Naive thymus-derived CD8-positive, alpha-beta T cell (primary cell): ENCODE measurements around the gene CWC15. TPM values are rescaled to one million over a fixed set of nuclear protein-coding genes. Genes with fewer than 3 reads are reported as not detected.

Source experiments
- ATAC-seq, 2 donors: fragments of 150-1000 bp; cut with Tn5 transposase in 1 of 2; sonication (Bioruptor Pico), chemical (Tn5 transposase) in 1 of 2; 1 replicate in 1 of 2; 2 replicates in 1 of 2; pipeline ENCODE4 v1.10.0; 2021; ENCODE audit warnings: mild to moderate bottlenecking in 2 of 2, moderate library complexity in 2 of 2
- POLR2A ChIA-PET: fragments of 350-600 bp; sonication (Branson Sonifier 250); formaldehyde crosslinking; loops from one replicate; lab custom pipeline; 2021; ENCODE audit warnings: antibody characterized with exemption; lab: Charles Lee
- DNase-seq, 10 donors: peaks; one replicate each; pipeline versions ENCODE4 v3.0.0 to v3.0.0-alpha.2; 2020 to 2022
- H3K27ac Mint-ChIP-seq, 10 donors: one replicate each; pipeline ENCODE4 v1.8.0; 2020 to 2022; ENCODE audit warnings: mild to moderate bottlenecking in 10 of 10, mixed read lengths in 10 of 10, moderate library complexity in 4 of 10, inconsistent platforms in 1 of 10
- H3K27me3 Mint-ChIP-seq, 5 donors: one replicate each; pipeline ENCODE4 v1.8.0; 2021 to 2022; ENCODE audit warnings: mixed read lengths in 5 of 5
- H3K36me3 Mint-ChIP-seq, 3 donors: one replicate each; pipeline ENCODE4 v1.8.0; 2020 to 2022; ENCODE audit warnings: mixed read lengths in 3 of 3, mild to moderate bottlenecking in 2 of 3, inconsistent platforms in 1 of 3
- H3K4me1 Mint-ChIP-seq, 4 donors: one replicate each; pipeline ENCODE4 v1.8.0; 2021 to 2022; ENCODE audit warnings: mixed read lengths in 4 of 4
- H3K4me3 Mint-ChIP-seq, 10 donors: one replicate each; pipeline ENCODE4 v1.8.0; 2020 to 2022; ENCODE audit warnings: mild to moderate bottlenecking in 10 of 10, mixed read lengths in 10 of 10, moderate library complexity in 6 of 10, inconsistent platforms in 1 of 10
- H3K9me3 Mint-ChIP-seq, 9 donors: one replicate each; pipeline ENCODE4 v1.8.0; 2020 to 2022; ENCODE audit warnings: mixed read lengths in 9 of 9, mild to moderate bottlenecking in 3 of 9, inconsistent platforms in 1 of 9, moderate library complexity in 1 of 9
- polyA plus RNA-seq, 3 donors: library from polyadenylated mRNA; unstranded; fragments of 300-500 nt; fragmentation: Illumina TruSeq; gene quantifications; one replicate each; pipeline ENCODE4 v1.2.3, GENCODE V29; 2021
- total RNA-seq, 8 experiments: library from RNA in 2 of 8; stranded (reverse) in 2 of 8; gene quantifications; one replicate each; pipeline ENCODE4 v1.2.3 and lab custom pipeline; 2021 to 2026

CWC15 gene
- total and polyA plus RNA-seq, 5 experiments from 2014 or later = 47.6 to 90.0 (median 61.3) TPM

DNA sequence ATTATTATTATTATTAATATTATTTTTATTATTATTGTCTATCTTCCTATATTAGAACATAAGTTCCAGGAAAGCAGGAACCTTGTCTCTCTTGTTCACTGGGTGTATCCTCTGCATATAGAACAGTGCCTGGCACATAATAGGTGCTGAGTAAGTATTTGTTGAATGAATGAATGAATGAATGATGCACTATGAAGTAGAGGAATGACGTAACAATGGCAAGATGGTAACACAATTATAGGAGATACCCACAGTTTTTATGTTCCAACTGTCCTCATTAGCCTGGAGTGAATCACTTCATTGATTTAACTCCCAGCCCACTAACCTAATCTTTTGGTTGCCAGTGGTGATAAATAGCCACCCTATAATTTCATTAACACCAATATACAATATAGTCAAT, 2.2 kb upstream of the CWC15 start:
- peaks cover 3 to 17% (median 14%) of the 10 kb centered on the region in 3 donors for H3K36me3 Mint-ChIP-seq
- H3K4me1 Mint-ChIP-seq = peaks cover 5 to 31% (median 18%) of the 10 kb centered on the region in 4 donors
- H3K27ac Mint-ChIP-seq = no peak overlapping the region
- ATAC-seq = no peak
- peak overlapping the region in 1 of 10 donors; percentile 94 for H3K4me3 Mint-ChIP-seq
- POLR2A ChIA-PET = interaction anchor here (1.0 kb wide), 1 partner anchor 51 kb away, joined by 4 read pairs; no protein-coding TSS in a partner anchor
- H3K9me3 Mint-ChIP-seq = peaks cover 0 to 4% (median 0%) of the 10 kb centered on the region in 9 donors
- peaks cover 0 to 1% (median 0%) of the 10 kb centered on the region in 5 donors for H3K27me3 Mint-ChIP-seq
- no peak for DNase-seq

DNA sequence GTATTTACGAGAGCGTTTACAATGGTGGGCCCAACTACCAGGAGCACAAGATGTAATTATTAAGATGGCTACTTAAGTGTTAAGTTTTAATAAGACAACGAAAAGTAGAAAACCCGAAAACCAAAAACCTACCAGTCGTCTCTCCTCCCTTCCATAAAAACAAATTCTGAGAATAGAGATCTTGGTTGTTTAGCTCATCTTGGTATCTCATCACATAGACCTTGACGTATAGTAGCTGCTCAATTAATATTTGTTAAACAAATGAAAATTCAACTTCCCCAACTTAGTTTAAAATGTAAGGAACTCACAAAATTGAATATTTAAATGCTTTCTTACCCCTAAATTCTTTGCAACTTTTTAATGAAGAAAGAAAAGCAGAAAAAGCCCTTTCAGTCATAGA, 822 bp upstream of the CWC15 start:
- DNase-seq (no peak), ATAC-seq (no peak)
- Mint-ChIP-seq H3K9me3 (peaks cover 0 to 4% (median 0%) of the 10 kb centered on the region in 9 donors), H3K4me1 (peaks cover 6 to 34% (median 20%) of the 10 kb centered on the region in 4 donors), H3K4me3 (peak overlapping the region; percentile 94 to 100 (median 99)), H3K36me3 (peaks cover 14 to 28% (median 19%) of the 10 kb centered on the region in 3 donors), H3K27me3 (peaks cover 0 to 1% (median 0%) of the 10 kb centered on the region in 5 donors), H3K27ac (peak overlapping the region in 8 of 10 donors; percentile 95 to 99 (median 99))
- POLR2A ChIA-PET = interaction anchor here (0.7 to 2.6 kb wide), 5 partner anchors 10 to 816 kb away, joined by 3 to 45 read pairs (median 15); partner anchors contain the start of genes CEP57, ENDOD1, FAM76B and SRSF8

DNA sequence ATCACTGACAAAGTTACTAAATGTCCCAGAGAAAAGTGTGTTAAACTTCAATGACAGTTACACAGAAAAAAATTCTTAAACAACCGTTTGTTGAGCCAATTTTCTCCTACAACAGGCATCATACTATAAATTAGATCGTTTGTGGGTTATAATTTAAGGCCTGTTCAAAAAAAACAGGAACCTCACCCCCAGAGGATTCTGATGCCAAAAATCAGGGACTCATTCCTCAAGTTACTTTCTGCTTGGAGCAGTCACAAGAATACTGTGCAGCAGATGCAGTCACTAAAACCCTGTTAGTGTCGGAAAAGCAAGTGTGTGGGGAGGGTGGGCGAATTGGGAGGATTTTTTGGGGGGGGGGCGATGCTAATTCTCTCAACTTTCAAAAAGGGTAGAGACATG, 657 bp downstream of the CWC15 start:
- peaks cover 26 to 43% (median 26%) of the 10 kb centered on the region in 3 donors for H3K36me3 Mint-ChIP-seq
- peaks cover 0 to 4% (median 0%) of the 10 kb centered on the region in 9 donors for H3K9me3 Mint-ChIP-seq
- H3K4me1 Mint-ChIP-seq = peaks cover 10 to 37% (median 27%) of the 10 kb centered on the region in 4 donors
- H3K4me3 Mint-ChIP-seq = peak overlapping the region; percentile 94 to 100 (median 99)
- ATAC-seq (no peak), DNase-seq (no peak)
- POLR2A ChIA-PET = interaction anchor here (0.6 to 2.6 kb wide), 11 partner anchors 10 to 1423 kb away, joined by 3 to 45 read pairs (median 6); partner anchors contain the start of genes CCDC82, CEP57, ENDOD1 and FAM76B
- peaks cover 0 to 1% (median 0%) of the 10 kb centered on the region in 5 donors for H3K27me3 Mint-ChIP-seq
- H3K27ac Mint-ChIP-seq = peak overlapping the region; percentile 53 to 99 (median 96)

DNA sequence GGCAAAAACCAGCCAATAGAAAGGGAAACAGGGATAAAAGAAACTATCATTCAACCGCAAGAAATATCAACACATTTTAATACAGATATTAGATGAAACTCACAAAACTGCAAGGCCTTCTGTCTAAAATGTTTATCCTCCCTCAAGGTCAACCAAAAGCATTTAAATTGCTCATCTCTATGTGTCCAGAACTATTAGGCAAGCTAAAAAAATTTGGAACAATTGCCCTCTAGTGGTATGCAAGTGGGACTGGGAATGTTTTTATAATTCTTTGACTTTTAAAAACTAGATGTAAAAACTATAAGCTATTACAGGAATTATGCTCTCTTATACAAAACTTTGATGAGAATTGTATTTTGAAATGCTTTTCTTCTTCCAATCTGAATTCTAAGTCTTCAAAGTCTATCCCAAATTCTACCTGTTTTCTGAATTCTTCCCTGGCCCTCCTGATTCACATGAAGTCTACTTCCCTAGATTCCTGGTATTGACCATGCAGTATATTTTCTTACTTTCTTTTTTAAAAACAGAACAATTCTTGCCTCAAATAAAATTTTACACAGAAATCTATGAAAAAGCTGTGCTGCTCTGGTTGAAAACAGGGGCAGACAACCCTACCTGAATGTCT, 4.9 kb downstream of the CWC15 start:
- Mint-ChIP-seq H3K27ac (peak overlapping the region in 3 of 10 donors; percentile 26 to 54 (median 33)), H3K4me3 (no peak overlapping the region), H3K36me3 (peaks cover 30 to 81% (median 36%) of the 10 kb centered on the region in 3 donors), H3K27me3 (no peaks in the 10 kb centered on the region), H3K4me1 (peaks cover 17 to 35% (median 29%) of the 10 kb centered on the region in 4 donors), H3K9me3 (no peaks in the 10 kb centered on the region)
- POLR2A ChIA-PET = interaction anchor here (1.0 kb wide), 1 partner anchor 43 kb away, joined by 3 read pairs; no protein-coding TSS in a partner anchor
- no peak for DNase-seq
- no peak for ATAC-seq

DNA sequence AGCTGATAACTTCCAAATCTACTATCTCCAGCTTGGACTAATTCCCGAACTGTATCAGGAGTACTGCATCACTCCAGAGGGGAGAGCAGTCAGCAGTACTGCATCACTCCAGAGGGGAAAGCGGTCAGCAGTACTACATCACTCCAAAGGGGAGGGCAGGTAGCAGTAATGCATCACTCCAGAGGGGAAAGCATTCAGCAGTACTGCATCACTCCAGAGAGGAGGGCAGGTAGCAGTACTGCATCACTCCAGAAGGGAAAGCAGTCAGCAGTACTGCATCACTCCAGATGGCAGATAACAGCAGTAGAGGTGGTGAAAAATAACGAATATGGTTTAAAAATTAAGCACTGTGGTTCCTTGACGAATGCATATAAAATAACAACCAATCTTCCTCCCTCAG, 8.4 kb downstream of the CWC15 start:
- Mint-ChIP-seq H3K27me3 (no peaks in the 10 kb centered on the region), H3K4me3 (no peak overlapping the region), H3K9me3 (no peaks in the 10 kb centered on the region), H3K36me3 (peaks cover 32 to 92% (median 36%) of the 10 kb centered on the region in 3 donors), H3K4me1 (peaks cover 5 to 21% (median 16%) of the 10 kb centered on the region in 4 donors), H3K27ac (peak overlapping the region in 1 of 10 donors; percentile 66)
- POLR2A ChIA-PET = interaction anchor here (0.6 kb wide), 2 partner anchors 9 to 74 kb away, joined by 3 to 4 read pairs; partner anchors contain the start of genes CWC15 and KDM4D
- DNase-seq (no peak), ATAC-seq (no peak)

DNA sequence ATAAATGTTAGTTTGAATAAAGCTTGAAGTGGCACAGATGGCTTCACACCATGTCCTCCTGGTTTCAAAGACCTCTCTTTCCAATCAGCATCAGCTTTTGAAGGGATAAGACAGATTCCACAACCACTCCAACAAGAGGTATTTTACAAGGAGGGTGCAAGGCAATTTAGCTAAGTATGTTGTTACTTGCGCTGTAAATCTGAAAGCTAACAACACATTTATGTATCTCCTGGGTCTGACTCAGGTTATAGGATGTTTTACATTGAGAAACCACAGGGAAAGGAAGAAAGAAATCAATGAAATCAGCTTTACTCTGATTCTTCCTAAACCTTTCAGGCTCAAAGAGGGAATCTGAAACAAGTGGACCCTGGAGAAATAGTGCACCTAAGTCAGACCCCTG, 12.1 kb downstream of the CWC15 start:
- Mint-ChIP-seq H3K9me3 (no peaks in the 10 kb centered on the region), H3K27ac (peak overlapping the region in 1 of 10 donors; percentile 37), H3K36me3 (peaks cover 17 to 76% (median 26%) of the 10 kb centered on the region in 3 donors), H3K27me3 (no peaks in the 10 kb centered on the region), H3K4me3 (no peak overlapping the region), H3K4me1 (peaks cover 0 to 11% (median 9%) of the 10 kb centered on the region in 4 donors)
- POLR2A ChIA-PET = interaction anchor here (1.7 kb wide), 1 partner anchor 12 kb away, joined by 6 read pairs; the partner anchor contains the start of genes CWC15 and KDM4D
- no peak for ATAC-seq
- DNase-seq = no peak

DNA sequence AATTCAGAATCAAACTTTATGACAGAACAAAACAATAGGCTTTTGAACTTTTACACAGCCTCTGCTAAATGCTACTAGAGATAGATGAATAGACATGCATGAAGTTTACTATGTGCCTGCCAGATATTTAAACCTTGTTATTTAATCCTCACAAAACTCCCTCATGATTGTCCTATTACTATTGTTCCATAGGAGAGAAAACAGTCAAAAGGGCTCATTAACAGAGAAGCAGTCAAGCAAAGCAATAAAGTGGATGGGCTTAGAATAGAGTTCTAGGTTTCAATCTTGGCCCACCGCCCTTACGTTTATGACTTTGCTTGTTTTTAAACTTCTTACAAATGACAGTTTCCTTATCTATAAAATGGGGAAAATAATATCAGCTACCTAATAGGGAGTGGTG, 12.9 kb downstream of the CWC15 start:
- Mint-ChIP-seq H3K4me1 (peaks cover 0 to 7% (median 4%) of the 10 kb centered on the region in 4 donors), H3K27me3 (no peaks in the 10 kb centered on the region), H3K9me3 (no peaks in the 10 kb centered on the region), H3K36me3 (peaks cover 17 to 68% (median 21%) of the 10 kb centered on the region in 3 donors), H3K4me3 (no peak overlapping the region), H3K27ac (peak overlapping the region in 1 of 10 donors; percentile 56)
- POLR2A ChIA-PET = interaction anchor here (1.7 kb wide), 1 partner anchor 12 kb away, joined by 6 read pairs; the partner anchor contains the start of genes CWC15 and KDM4D
- ATAC-seq (no peak), DNase-seq (no peak)

DNA sequence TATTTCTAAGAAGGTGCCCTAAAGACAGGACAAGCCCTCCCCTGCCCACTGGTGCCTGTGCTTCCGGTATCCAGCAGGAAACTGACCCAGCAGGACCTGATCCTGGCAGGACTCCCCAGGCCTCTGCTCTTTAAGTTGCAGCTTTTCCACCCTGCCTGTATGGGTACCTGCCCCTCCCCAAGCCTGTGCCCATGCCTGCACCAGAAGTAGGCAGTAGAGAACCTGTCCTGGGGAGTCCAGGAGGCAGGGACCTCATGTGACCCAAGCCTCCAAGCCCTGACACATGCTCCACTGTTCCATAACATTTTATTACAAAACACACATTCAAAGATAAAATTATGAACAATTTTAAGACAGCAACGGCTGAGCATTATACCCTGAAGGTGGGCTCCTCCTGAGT, 14.2 kb downstream of the CWC15 start:
- POLR2A ChIA-PET = no interaction called here
- no peak for DNase-seq
- no peak for ATAC-seq
- Mint-ChIP-seq H3K9me3 (no peaks in the 10 kb centered on the region), H3K27ac (peak overlapping the region in 1 of 10 donors; percentile 61), H3K27me3 (no peaks in the 10 kb centered on the region), H3K4me3 (no peak overlapping the region), H3K36me3 (peaks cover 10 to 55% (median 15%) of the 10 kb centered on the region in 3 donors), H3K4me1 (peaks cover 0 to 3% (median 1%) of the 10 kb centered on the region in 4 donors)

DNA sequence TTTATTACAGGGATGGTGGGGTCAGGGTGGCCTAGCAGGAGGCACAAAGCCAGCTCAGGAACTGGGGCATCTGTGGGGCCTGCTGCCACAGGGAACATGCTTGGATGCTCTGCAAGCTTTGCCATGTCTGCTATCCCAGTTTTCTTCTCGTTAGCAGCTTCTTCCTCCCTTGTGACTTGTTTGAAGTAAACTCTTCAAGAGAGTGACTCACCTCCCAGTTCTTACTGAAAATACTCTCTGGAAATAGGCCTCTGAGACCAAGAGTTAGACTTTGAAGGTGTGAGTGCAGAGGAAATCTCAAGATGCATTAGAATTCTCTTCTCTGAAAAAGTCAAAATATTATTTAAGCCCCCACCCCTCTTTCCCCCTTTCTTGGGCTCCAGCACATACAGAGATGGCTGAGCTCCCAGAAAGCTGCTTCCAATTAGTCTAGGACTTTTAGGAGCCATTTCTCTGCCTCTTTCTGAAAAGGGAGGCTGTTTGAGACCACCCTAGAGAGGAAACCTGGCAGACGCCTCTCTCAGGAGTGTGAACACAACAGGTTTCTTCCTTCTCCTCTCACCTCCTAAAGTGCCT, 15.1 kb downstream of the CWC15 start:
- H3K4me3 Mint-ChIP-seq = no peak overlapping the region
- H3K27ac Mint-ChIP-seq = peak overlapping the region in 2 of 10 donors; percentile 25 to 48
- peaks cover 0 to under 1% (median 0%) of the 10 kb centered on the region in 5 donors for H3K27me3 Mint-ChIP-seq
- H3K4me1 Mint-ChIP-seq = peaks cover 0 to 3% (median 1%) of the 10 kb centered on the region in 4 donors
- POLR2A ChIA-PET = no interaction called here
- no peaks in the 10 kb centered on the region for H3K9me3 Mint-ChIP-seq
- ATAC-seq (no peak), DNase-seq (no peak)
- H3K36me3 Mint-ChIP-seq = peaks cover 7 to 46% (median 12%) of the 10 kb centered on the region in 3 donors

DNA sequence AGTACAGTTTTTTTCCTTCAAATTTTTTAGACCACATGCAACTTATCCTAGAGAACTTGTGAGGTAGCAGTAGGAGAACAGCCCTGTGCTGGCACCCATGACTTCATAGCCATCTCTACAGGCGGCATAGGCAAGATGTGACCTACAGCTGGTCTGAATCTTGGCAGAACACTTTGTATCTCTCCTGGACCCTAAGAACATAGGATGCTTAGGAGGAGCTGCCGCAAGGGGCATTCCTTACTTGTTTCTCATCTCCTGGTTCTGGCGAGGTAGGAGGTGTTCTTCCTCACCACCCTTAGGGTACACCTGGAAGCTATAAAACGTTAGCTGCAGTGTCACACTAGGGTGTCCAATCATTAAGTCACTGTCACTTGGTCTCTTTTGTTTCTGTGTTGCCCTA, 16.4 kb downstream of the CWC15 start:
- POLR2A ChIA-PET = no interaction called here
- Mint-ChIP-seq H3K4me3 (no peak overlapping the region), H3K9me3 (no peaks in the 10 kb centered on the region), H3K4me1 (peaks cover 0 to 3% (median 1%) of the 10 kb centered on the region in 4 donors), H3K27me3 (peaks cover 0 to 1% (median 0%) of the 10 kb centered on the region in 5 donors), H3K36me3 (peaks cover 0 to 34% (median 5%) of the 10 kb centered on the region in 3 donors), H3K27ac (no peak overlapping the region)
- ATAC-seq (no peak), DNase-seq (no peak)

DNA sequence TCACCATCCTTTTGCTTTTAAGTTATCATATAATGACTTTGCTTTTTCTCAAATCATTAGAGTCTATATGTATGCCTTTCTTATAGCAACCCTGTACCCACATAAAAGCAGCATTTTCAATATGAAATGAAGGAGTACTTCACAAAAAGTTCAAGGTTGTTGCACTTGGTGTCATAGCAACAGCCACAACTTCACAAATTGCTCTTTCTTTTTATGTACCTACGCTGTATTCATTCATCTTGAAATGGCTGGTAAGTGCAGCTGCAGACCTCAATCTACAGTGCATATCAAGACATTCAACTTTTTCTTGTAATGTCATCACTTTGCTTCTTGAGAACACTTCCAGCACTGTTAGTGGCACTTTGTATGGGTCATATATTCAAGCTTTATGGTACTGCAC, 18.6 kb downstream of the CWC15 start:
- DNase-seq = peak in 2 of 10 donors; percentile 25 to 41
- Mint-ChIP-seq H3K4me3 (no peak overlapping the region), H3K27ac (peak overlapping the region in 1 of 10 donors; percentile 2), H3K27me3 (peaks cover 0 to 5% (median 1%) of the 10 kb centered on the region in 5 donors), H3K36me3 (peaks cover 0 to 15% (median 5%) of the 10 kb centered on the region in 3 donors), H3K9me3 (peaks cover 0 to 10% (median 0%) of the 10 kb centered on the region in 9 donors), H3K4me1 (peaks cover 0 to 3% (median 1%) of the 10 kb centered on the region in 4 donors)
- POLR2A ChIA-PET = no interaction called here
- peak; percentile 47 to 72 for ATAC-seq

DNA sequence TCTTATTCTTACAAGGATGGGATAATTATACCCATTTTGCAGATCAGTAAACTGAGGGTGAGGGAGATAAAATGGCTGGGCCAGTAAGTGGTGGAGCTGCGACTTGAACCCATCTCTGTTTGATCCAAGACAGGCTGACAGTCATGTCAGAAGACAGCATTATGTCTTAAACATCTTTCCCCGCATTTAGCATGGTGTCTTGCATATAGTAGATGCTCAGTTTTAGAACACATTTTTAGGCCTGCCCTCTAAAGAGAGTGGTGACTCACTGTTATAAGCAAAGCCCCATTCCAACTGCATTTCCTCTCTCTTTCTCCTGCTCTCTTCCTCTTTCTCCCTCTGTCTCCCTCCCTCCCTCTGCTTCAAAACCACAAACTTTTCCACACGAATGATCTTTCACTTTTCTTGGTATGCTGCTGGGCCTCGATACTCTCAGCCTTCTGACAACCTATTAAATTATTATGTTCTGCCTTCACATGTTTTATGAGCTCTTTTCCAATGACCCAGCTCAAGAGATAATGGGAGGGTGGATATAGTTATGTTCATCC, 25.2 kb downstream of the CWC15 start:
- H3K36me3 Mint-ChIP-seq = peaks cover 0 to 4% (median 0%) of the 10 kb centered on the region in 3 donors
- ATAC-seq (no peak), DNase-seq (no peak)
- H3K4me3 Mint-ChIP-seq = no peak overlapping the region
- H3K4me1 Mint-ChIP-seq = peaks cover 0 to 4% (median 2%) of the 10 kb centered on the region in 4 donors
- H3K27ac Mint-ChIP-seq = peak overlapping the region in 1 of 10 donors; percentile 7
- POLR2A ChIA-PET = no interaction called here
- H3K9me3 Mint-ChIP-seq = peaks cover 0 to 10% (median 0%) of the 10 kb centered on the region in 9 donors
- H3K27me3 Mint-ChIP-seq = peaks cover 1 to 11% (median 4%) of the 10 kb centered on the region in 5 donors
